ENCODE data around the gene C2orf81. TPM values are rescaled to one million over a fixed set of nuclear protein-coding genes. Genes with fewer than 3 reads are reported as not detected.
"Not testable (repeated sequence)": the region's sequence is repeated elsewhere in the genome, so short reads cannot be mapped to it uniquely, and the experiment has no call there.

C2orf81 gene
- total RNA-seq (ENCODE audit: low replicate concordance) = 1.8 and 6.0 TPM in 2 replicates

DNA sequence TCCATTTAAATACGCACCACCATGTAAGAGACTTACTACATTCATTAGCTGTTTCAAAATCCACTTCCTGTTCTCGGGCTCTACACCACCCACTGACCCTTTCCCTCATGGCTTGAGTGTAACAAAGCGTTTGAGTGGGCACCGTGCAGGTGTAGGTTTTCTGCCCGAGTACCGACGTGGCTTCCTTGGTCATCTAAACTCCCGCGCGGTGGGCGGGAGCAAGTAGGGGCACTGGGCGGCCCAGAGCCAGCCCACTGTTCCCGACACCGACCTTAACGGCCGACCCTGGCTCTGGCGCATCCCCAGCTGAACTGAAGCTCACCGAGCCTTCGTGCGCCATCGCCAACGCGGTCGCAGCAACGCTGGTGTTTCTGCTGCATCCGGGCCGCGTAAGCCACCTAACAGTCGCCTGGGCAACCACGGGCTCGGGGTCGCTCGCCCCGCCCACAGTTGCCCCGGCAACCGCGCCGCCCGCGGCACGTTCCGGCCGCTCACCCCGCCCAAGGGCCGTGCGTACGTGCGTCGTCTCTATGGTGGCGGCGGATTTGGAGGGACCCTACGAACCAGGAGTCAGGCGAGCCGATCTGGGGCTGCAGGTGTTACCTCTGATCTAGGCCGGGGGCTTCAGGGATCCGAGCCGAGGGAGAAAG is at the start of gene C2orf81, which contains the start of gene WDR54:
C2orf81 (minus strand) TSS at position 399 of the 650 bp plus-strand sequence; CDS start at position 340, 59 bp downstream.
WDR54 (plus strand) TSS at position 510 of the 650 bp plus-strand sequence. CDS start 424 bp downstream, outside the sequence.
- Histone ChIP-seq H3K4me1 (no peaks in the 10 kb centered on the region), H3K36me3 (no peaks in the 10 kb centered on the region), H3K4me2 (peak within 1 kb of the TSS; percentile 91), H3F3A (ENCODE audit: low read depth) (peaks cover 28% of the 10 kb centered on the region), H3K79me2 (ENCODE audit: low read depth) (peaks cover 16% of the 10 kb centered on the region), H3K9me3 (ENCODE audit: low read depth) (no peaks in the 10 kb centered on the region), H3K27ac (no peak within 1 kb of the TSS), H3K9ac (no peak within 1 kb of the TSS), H4K20me1 (ENCODE audit: low read depth) (peaks cover 14% of the 10 kb centered on the region), H3K27me3 (peaks cover 7% of the 10 kb centered on the region), H3K4me3 (peak within 1 kb of the TSS; percentile 76), H2AFZ (replicated peaks) (peak within 1 kb of the TSS; percentile 85)
- Mint-ChIP-seq H3K9me3 (no peaks in the 10 kb centered on the region), H3K4me1 (peaks cover 30% of the 10 kb centered on the region), H3K36me3 (peaks cover 16% of the 10 kb centered on the region), H3K27me3 (ENCODE audit: insufficient read depth, low read depth) (peaks cover 16% of the 10 kb centered on the region), H3K4me3 (peak within 1 kb of the TSS; percentile 99), H3K27ac (peak within 1 kb of the TSS; percentile 86)
- no peak for TF ChIP-seq EZH2 (IDR thresholded peaks at IDR 0.05)
- TF ChIP-seq EZH2phosphoT487 (IDR thresholded peaks at IDR 0.05) = no peak
- TF ChIP-seq, protein P1, sequence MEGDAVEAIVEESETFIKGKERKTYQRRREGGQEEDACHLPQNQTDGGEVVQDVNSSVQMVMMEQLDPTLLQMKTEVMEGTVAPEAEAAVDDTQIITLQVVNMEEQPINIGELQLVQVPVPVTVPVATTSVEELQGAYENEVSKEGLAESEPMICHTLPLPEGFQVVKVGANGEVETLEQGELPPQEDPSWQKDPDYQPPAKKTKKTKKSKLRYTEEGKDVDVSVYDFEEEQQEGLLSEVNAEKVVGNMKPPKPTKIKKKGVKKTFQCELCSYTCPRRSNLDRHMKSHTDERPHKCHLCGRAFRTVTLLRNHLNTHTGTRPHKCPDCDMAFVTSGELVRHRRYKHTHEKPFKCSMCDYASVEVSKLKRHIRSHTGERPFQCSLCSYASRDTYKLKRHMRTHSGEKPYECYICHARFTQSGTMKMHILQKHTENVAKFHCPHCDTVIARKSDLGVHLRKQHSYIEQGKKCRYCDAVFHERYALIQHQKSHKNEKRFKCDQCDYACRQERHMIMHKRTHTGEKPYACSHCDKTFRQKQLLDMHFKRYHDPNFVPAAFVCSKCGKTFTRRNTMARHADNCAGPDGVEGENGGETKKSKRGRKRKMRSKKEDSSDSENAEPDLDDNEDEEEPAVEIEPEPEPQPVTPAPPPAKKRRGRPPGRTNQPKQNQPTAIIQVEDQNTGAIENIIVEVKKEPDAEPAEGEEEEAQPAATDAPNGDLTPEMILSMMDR (IDR thresholded peaks at IDR 0.05) = no peak
- DNase-seq (ENCODE audit: low spot score) = peak; percentile 97

DNA sequence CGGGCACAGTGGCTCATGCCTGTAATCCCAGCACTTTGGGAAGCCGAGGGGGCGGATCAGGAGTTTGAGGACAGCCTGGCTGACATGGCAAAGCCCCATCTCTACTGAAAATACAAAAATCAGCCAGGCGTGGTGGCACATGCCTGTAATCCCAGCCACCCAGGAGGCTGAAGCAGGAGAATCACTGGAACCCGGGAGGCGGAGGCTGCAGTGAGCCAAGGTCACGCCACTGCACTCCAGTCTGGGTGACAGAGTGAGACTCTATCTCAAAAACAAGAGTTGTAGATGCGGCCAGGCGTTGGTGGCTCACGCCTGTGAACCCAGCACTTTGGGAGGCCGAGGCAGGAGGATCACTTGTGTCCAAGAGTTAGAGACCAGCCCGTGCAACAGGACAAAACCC is 49.3 kb upstream of the C2orf81 start:
- H3K4me2 ChIP-seq; H3K27me3 ChIP-seq; H3K4me3 ChIP-seq; H2AFZ ChIP-seq (replicated peaks); DNase-seq (ENCODE audit: low spot score); H3K27ac ChIP-seq; H3K79me2 ChIP-seq (ENCODE audit: low read depth); H3K9me3 ChIP-seq (ENCODE audit: low read depth); H3K9ac ChIP-seq; H4K20me1 ChIP-seq (ENCODE audit: low read depth); H3K27ac Mint-ChIP-seq; H3K36me3 ChIP-seq; H3K27me3 Mint-ChIP-seq (ENCODE audit: insufficient read depth, low read depth); H3K9me3 Mint-ChIP-seq: not testable (repeated sequence)
- H3F3A ChIP-seq (ENCODE audit: low read depth) = peaks cover 33% of the 10 kb centered on the region
- Mint-ChIP-seq H3K36me3 (peaks cover 11% of the 10 kb centered on the region), H3K4me1 (peaks cover 17% of the 10 kb centered on the region), H3K4me3 (peak overlapping the region; percentile 72)
- peaks cover 11% of the 10 kb centered on the region for H3K4me1 ChIP-seq

- no peaks in the 10 kb centered on the region for H3K9me3 Mint-ChIP-seq
- H3K9me3 ChIP-seq (ENCODE audit: low read depth) = no peaks in the 10 kb centered on the region
- peaks cover 7% of the 10 kb centered on the region for H3K4me1 ChIP-seq
- no peaks in the 10 kb centered on the region for H3K36me3 ChIP-seq
- peak overlapping the region; percentile 68 for H3K9ac ChIP-seq
- H2AFZ ChIP-seq (replicated peaks) = no peak overlapping the region
- peak overlapping the region; percentile 90 for H3K4me2 ChIP-seq
- peaks cover 12% of the 10 kb centered on the region for H3K36me3 Mint-ChIP-seq
- peaks cover 28% of the 10 kb centered on the region for H3F3A ChIP-seq (ENCODE audit: low read depth)
- peaks cover 10% of the 10 kb centered on the region for H3K27me3 Mint-ChIP-seq (ENCODE audit: insufficient read depth, low read depth)
- H4K20me1 ChIP-seq (ENCODE audit: low read depth) = no peaks in the 10 kb centered on the region
- H3K79me2 ChIP-seq (ENCODE audit: low read depth) = peaks cover 19% of the 10 kb centered on the region
- H3K27me3 ChIP-seq = no peaks in the 10 kb centered on the region
- TF ChIP-seq, protein P1 (IDR thresholded peaks at IDR 0.05) = no peak
- TF ChIP-seq EZH2 (IDR thresholded peaks at IDR 0.05) = no peak
- no peak for TF ChIP-seq EZH2phosphoT487 (IDR thresholded peaks at IDR 0.05)
- H3K4me3 ChIP-seq = peak overlapping the region; percentile 89
- peak; percentile 23 for DNase-seq (ENCODE audit: low spot score)
- H3K4me3 Mint-ChIP-seq = peak overlapping the region; percentile 98
- H3K27ac Mint-ChIP-seq = no peak overlapping the region
- no peak overlapping the region for H3K27ac ChIP-seq
- H3K4me1 Mint-ChIP-seq = peaks cover 14% of the 10 kb centered on the region
These were observed 43.0 kb upstream of the C2orf81 start for GRCh38 chr2:74464406-74464805.

- no peaks in the 10 kb centered on the region for H3K9me3 Mint-ChIP-seq
- H3K4me1 ChIP-seq = peaks cover 9% of the 10 kb centered on the region
- H4K20me1 ChIP-seq (ENCODE audit: low read depth) = no peaks in the 10 kb centered on the region
- H3K9ac ChIP-seq = no peak overlapping the region
- H3K27ac Mint-ChIP-seq = no peak overlapping the region
- TF ChIP-seq EZH2phosphoT487 (IDR thresholded peaks at IDR 0.05) (no peak), EZH2 (IDR thresholded peaks at IDR 0.05) (no peak)
- TF ChIP-seq, protein P1 (IDR thresholded peaks at IDR 0.05) = no peak
- no peak overlapping the region for H3K4me3 ChIP-seq
- peaks cover 22% of the 10 kb centered on the region for H3K4me1 Mint-ChIP-seq
- H3K27ac ChIP-seq = no peak overlapping the region
- H3K9me3 ChIP-seq (ENCODE audit: low read depth) = no peaks in the 10 kb centered on the region
- H3K4me3 Mint-ChIP-seq = peak overlapping the region; percentile 80
- peaks cover 30% of the 10 kb centered on the region for H3F3A ChIP-seq (ENCODE audit: low read depth)
- H3K27me3 ChIP-seq = no peaks in the 10 kb centered on the region
- DNase-seq (ENCODE audit: low spot score) = no peak
- H2AFZ ChIP-seq (replicated peaks) = no peak overlapping the region
- H3K36me3 Mint-ChIP-seq = peaks cover 12% of the 10 kb centered on the region
- peaks cover 28% of the 10 kb centered on the region for H3K79me2 ChIP-seq (ENCODE audit: low read depth)
- no peak overlapping the region for H3K4me2 ChIP-seq
- no peaks in the 10 kb centered on the region for H3K36me3 ChIP-seq
- H3K27me3 Mint-ChIP-seq (ENCODE audit: insufficient read depth, low read depth) = peaks cover 15% of the 10 kb centered on the region
These were observed 41.3 kb upstream of the C2orf81 start for GRCh38 chr2:74462786-74463105.
